Coronary artery (tissue), 2 donors: ENCODE measurements around the gene RUNX2.

Experiments
- DNase-seq: peaks from one replicate; pipeline ENCODE4 v3.0.0-alpha.2; 2017; ENCODE audit warnings: low spot score
- H3K27ac ChIP-seq, 2 donors: fragments of 200-600 bp; sonication (generic); one replicate each; pipeline ENCODE4 v1.5.1; 2016 to 2019
- H3K4me3 ChIP-seq: fragments of 200-600 bp; sonication (generic); 2 replicates; pipeline ENCODE4 v1.5.1; 2016; ENCODE audit warnings: mild to moderate bottlenecking, moderate library complexity
- TF ChIP-seq, protein P1 (sequence below): fragments of 200-600 bp; sonication (generic); IDR thresholded peaks from one replicate; pipeline ENCODE4 v1.5.1; 2019; ENCODE audit warnings: antibody characterized with exemption

The RUNX2 gene

GRCh38 chr6:45351667-45352066, 23.5 kb downstream of the RUNX2 start:
- no peak overlapping the region for H3K4me3 ChIP-seq
- H3K27ac ChIP-seq = no peak overlapping the region
- DNase-seq = no peak
- TF ChIP-seq, protein P1, sequence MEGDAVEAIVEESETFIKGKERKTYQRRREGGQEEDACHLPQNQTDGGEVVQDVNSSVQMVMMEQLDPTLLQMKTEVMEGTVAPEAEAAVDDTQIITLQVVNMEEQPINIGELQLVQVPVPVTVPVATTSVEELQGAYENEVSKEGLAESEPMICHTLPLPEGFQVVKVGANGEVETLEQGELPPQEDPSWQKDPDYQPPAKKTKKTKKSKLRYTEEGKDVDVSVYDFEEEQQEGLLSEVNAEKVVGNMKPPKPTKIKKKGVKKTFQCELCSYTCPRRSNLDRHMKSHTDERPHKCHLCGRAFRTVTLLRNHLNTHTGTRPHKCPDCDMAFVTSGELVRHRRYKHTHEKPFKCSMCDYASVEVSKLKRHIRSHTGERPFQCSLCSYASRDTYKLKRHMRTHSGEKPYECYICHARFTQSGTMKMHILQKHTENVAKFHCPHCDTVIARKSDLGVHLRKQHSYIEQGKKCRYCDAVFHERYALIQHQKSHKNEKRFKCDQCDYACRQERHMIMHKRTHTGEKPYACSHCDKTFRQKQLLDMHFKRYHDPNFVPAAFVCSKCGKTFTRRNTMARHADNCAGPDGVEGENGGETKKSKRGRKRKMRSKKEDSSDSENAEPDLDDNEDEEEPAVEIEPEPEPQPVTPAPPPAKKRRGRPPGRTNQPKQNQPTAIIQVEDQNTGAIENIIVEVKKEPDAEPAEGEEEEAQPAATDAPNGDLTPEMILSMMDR = no peak

DNA sequence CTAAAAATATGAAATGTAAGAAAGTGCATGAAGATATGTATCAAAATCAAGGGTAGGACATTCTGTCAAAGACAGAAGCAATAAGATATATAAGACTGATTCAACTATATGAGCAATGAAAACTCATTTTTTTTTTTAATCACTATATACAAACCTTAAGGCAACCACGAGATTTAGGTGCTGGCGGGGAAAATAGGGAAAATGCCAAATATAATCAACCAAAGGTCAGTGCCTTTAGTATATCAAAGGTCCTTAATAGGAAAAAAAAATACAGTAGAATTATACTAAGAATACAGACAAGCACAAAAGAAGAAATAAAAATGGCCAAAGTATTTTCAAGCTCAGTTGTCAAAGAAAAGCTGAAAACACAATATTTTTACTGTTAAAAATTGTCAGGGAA, 25.5 kb downstream of the RUNX2 start:
- no peak overlapping the region for H3K27ac ChIP-seq
- DNase-seq = no peak
- H3K4me3 ChIP-seq = no peak overlapping the region
- TF ChIP-seq, protein P1 = no peak

DNA sequence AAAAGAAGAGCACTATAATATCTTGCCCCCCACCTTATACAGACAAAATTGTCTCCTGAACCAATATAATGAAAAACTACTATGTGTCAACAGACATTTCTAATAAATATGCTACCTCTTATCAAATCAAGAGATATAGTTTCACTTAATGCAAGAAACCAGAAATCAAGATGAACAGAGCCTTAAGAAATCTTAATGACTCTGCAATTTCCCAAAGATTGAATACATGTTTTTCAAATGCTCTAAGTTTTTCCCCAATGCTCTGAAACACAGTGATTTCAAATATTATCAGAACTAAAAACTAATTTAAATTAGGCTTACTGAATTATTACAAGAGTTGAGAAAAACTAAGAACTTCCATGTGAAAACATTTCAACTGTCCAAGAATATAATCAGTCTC, 36.3 kb downstream of the RUNX2 start:
- no peak overlapping the region for H3K4me3 ChIP-seq
- TF ChIP-seq, protein P1 = no peak
- DNase-seq = no peak
- no peak overlapping the region for H3K27ac ChIP-seq

GRCh38 chr6:45365036-45365435, 36.9 kb downstream of the RUNX2 start:
- TF ChIP-seq, protein P1 = no peak

DNA sequence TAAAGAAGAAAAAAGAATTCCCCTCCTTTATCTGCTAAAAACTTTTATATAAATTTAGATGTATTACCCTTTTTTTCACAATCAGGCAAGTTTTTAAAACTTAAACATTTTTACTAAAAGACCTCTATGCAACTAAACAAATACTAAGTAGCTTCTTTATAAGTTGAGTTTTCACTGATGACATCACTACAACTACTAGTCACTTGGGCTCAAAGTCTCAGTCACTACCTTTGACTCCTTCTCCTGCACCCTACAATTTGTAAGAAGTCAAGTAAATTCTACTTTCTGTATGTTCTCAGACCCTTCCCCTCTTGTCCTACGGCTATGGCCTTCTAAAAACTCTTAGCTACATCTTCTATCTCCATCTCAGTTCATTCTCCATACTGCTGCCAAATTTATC, 38.4 kb downstream of the RUNX2 start:
- TF ChIP-seq, protein P1 = no peak
- DNase-seq = no peak
- no peak overlapping the region for H3K4me3 ChIP-seq
- H3K27ac ChIP-seq = no peak overlapping the region

More at GRCh38 chr6:45365036-45365435, 36.9 kb downstream of the RUNX2 start:
- DNase-seq = no peak
- Histone ChIP-seq H3K4me3 (no peak overlapping the region), H3K27ac (no peak overlapping the region)

DNA sequence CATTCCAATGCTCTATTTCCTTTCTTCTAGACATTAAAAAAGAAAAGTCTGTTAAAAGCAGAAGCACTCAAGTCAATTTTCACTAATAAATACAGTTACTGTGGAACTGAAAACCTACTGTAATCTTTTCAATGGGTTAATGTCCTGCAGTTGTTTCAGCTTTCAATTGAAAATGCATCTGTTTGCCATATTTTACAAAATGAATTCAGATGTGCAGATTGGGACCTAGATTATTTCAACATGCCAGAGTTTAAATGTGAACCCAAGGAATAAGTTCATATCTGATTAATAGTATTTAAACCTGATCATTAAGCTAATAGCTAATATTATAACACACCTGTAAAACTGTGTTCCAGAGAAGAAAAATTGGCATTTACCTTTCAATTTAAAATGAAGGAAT, 39.9 kb downstream of the RUNX2 start:
- Histone ChIP-seq H3K27ac (no peak overlapping the region), H3K4me3 (no peak overlapping the region)
- no peak for DNase-seq
- TF ChIP-seq, protein P1 = no peak

- Histone ChIP-seq H3K27ac (no peak overlapping the region), H3K4me3 (no peak overlapping the region)
- no peak for DNase-seq
- TF ChIP-seq, protein P1 = no peak
Measured at GRCh38 chr6:45369870-45370269, 41.7 kb downstream of the RUNX2 start.
